Measurements from ENCODE around the gene LCA5L.
"Not testable (repeated sequence)": the region's sequence is repeated elsewhere in the genome, so short reads cannot be mapped to it uniquely, and the experiment has no call there.

- TF ChIP-seq CTCF, POLR2A (IDR thresholded peaks at IDR 0.05): not testable (repeated sequence)
Observed at GRCh38 chr21:39382096-39382495, 63.5 kb downstream of the LCA5L start.

Measured in uterus (tissue), 2 donors.